Measurements from ENCODE around the gene PDE8A.

GRCh38 chr15:85086855-85087254, 105.2 kb downstream of the PDE8A start:
- no peak for TF ChIP-seq CTCF (conservative IDR thresholded peaks at IDR 0.05)
- no peak for TF ChIP-seq ZFX (IDR thresholded peaks at IDR 0.05)

Data from C4-2B (cell line).